Osteoblast (primary cell): Measurements from ENCODE around the gene XXYLT1. TPM values are rescaled to one million over a fixed set of nuclear protein-coding genes. Genes with fewer than 3 reads are reported as not detected.

Experiments used
- DNase-seq: peaks from one replicate; pipeline ENCODE4 v3.0.0; 2011; ENCODE audit warnings: low spot score, mixed read lengths; ENCODE audit not compliant: insufficient read length; ENCODE audit errors: missing footprints
- H2AFZ ChIP-seq: 2 replicates; pipeline ENCODE4 v1.6.0; 2011; ENCODE audit warnings: mild to moderate bottlenecking, low read length
- H3K27ac ChIP-seq: 2 replicates; pipeline ENCODE4 v1.5.1; 2011; ENCODE audit warnings: mild to moderate bottlenecking, low read depth, low read length, moderate library complexity
- H3K27me3 ChIP-seq: 2 replicates; pipeline ENCODE4 v1.6.0; 2012; ENCODE audit warnings: mild to moderate bottlenecking, control low read depth, inconsistent platforms, low read length, moderate library complexity; ENCODE audit not compliant: insufficient read depth
- H3K36me3 ChIP-seq: 2 replicates; pipeline ENCODE4 v1.5.1; 2011; ENCODE audit warnings: mild to moderate bottlenecking, low read length, control low read depth, moderate library complexity; ENCODE audit not compliant: insufficient read depth
- H3K4me1 ChIP-seq: 2 replicates; pipeline ENCODE4 v1.5.1; 2011; ENCODE audit warnings: mild to moderate bottlenecking, low read length, control low read depth, moderate library complexity; ENCODE audit not compliant: insufficient read depth
- H3K4me2 ChIP-seq: 2 replicates; pipeline ENCODE4 v1.6.0; 2011; ENCODE audit warnings: mild to moderate bottlenecking, low read length; ENCODE audit not compliant: insufficient read depth
- H3K4me3 ChIP-seq: fragments of 200-600 bp; sonication (generic); 3 replicates; pipeline ENCODE4 v1.5.1; 2012; ENCODE audit warnings: mild to moderate bottlenecking, low read length, inconsistent platforms; ENCODE audit not compliant: insufficient read depth
- H3K79me2 ChIP-seq: 2 replicates; pipeline ENCODE4 v1.6.0; 2012; ENCODE audit warnings: mild to moderate bottlenecking, low read length, control low read depth, inconsistent platforms; ENCODE audit not compliant: insufficient read depth
- H3K9me3 ChIP-seq: 2 replicates; pipeline ENCODE4 v1.5.1; 2011; ENCODE audit warnings: low read depth, low read length, control low read depth
- H4K20me1 ChIP-seq: 2 replicates; pipeline ENCODE4 v1.6.0; 2012; ENCODE audit warnings: mild to moderate bottlenecking, low read length, control low read depth; ENCODE audit not compliant: insufficient read depth
- CTCF ChIP-seq: IDR thresholded peaks from 2 replicates; pipeline ENCODE4 v1.5.1; 2011; ENCODE audit warnings: mild to moderate bottlenecking, low read depth, low read length, moderate library complexity; ENCODE audit errors: extremely low read depth
- total RNA-seq: library from RNA; depleted of rRNA; stranded (reverse); fragments of >200 nt; gene quantifications from 2 replicates; pipeline ENCODE4 v1.2.3, GENCODE V29; 2012

XXYLT1 gene
- total RNA-seq, 1 donor, result 28.2 TPM

DNA sequence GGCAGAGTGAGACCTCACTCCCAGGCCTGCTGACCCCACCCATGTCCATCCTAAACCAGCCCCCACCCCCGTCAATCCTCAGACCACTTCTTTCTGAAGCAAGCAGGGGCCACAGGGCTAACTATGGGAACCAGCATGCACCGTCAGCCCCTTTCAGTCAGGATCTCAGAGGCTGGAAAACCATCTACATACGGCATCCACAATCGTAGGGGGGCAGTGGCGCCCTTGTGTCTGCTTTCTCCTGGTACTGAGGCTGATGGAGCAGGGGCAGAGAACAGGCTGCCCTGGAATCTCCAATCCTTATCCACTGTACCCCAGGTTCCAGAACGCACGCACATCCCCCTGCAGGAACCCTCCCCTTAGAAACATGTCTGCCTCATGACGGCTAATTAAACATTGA, 56.6 kb downstream of the XXYLT1 start:
- Histone ChIP-seq H3K79me2 (peaks cover 5% of the 10 kb centered on the region), H3K9me3 (no peaks in the 10 kb centered on the region), H4K20me1 (no peaks in the 10 kb centered on the region), H3K27me3 (no peaks in the 10 kb centered on the region), H3K4me3 (no peak overlapping the region), H3K36me3 (no peaks in the 10 kb centered on the region), H3K4me2 (no peak overlapping the region), H2AFZ (no peak overlapping the region), H3K27ac (no peak overlapping the region), H3K4me1 (peaks cover 21% of the 10 kb centered on the region)
- no peak for DNase-seq
- TF ChIP-seq CTCF, result no peak

DNA sequence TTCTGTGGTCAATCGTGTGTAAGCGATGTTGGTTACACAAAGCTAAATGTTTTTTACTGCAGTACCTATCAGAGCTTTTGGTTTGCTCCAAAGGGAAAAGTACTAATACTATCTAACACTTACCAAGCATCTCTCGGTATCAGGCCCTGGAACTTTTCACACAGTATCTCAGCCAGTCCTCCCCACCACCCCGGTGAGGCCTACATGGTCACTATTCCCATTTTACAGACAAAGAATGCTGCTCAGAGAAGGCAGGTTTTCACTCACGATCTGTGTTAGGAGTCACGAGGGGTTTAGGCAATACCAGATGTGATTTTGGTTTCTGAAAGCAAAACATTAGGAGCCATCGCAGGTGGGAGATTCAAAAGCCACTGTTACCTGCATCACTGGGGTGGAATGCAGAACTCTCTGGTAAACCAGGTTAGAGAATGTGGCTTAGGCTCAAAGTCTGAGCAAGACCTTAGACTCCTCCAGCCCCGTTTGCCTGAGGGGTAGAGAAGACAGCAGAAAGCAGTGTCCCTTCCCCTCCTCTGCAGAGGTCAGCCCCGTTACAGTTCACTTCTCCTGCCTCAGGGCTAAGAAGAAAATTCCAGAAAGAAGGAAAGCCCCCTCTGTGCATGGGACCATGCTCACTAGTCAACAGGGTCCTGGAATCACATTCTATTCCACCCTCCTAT, 57.2 kb downstream of the XXYLT1 start:
- no peak overlapping the region for H3K27ac ChIP-seq
- H3K79me2 ChIP-seq, result peaks cover 9% of the 10 kb centered on the region
- no peaks in the 10 kb centered on the region for H4K20me1 ChIP-seq
- H3K36me3 ChIP-seq, result no peaks in the 10 kb centered on the region
- TF ChIP-seq CTCF, result no peak
- peaks cover 27% of the 10 kb centered on the region for H3K4me1 ChIP-seq
- H2AFZ ChIP-seq, result no peak overlapping the region
- H3K27me3 ChIP-seq, result no peaks in the 10 kb centered on the region
- H3K9me3 ChIP-seq, result no peaks in the 10 kb centered on the region
- no peak for DNase-seq
- no peak overlapping the region for H3K4me3 ChIP-seq
- H3K4me2 ChIP-seq, result no peak overlapping the region

GRCh38 chr3:195212749-195213375, 58.1 kb downstream of the XXYLT1 start:
- Histone ChIP-seq H3K4me2 (no peak overlapping the region), H3K9me3 (no peaks in the 10 kb centered on the region), H4K20me1 (no peaks in the 10 kb centered on the region), H3K27me3 (no peaks in the 10 kb centered on the region), H3K27ac (no peak overlapping the region), H3K4me1 (peaks cover 28% of the 10 kb centered on the region), H2AFZ (no peak overlapping the region), H3K36me3 (no peaks in the 10 kb centered on the region), H3K4me3 (no peak overlapping the region), H3K79me2 (peaks cover 16% of the 10 kb centered on the region)
- no peak for TF ChIP-seq CTCF
- DNase-seq, result no peak

GRCh38 chr3:195212033-195212748, 58.8 kb downstream of the XXYLT1 start:
- no peak for DNase-seq
- Histone ChIP-seq H4K20me1 (no peaks in the 10 kb centered on the region), H3K79me2 (peaks cover 20% of the 10 kb centered on the region), H3K4me1 (peaks cover 28% of the 10 kb centered on the region), H3K4me3 (no peak overlapping the region), H3K27ac (no peak overlapping the region), H3K9me3 (peaks cover under 1% of the 10 kb centered on the region), H2AFZ (no peak overlapping the region), H3K4me2 (no peak overlapping the region), H3K36me3 (no peaks in the 10 kb centered on the region), H3K27me3 (no peaks in the 10 kb centered on the region)
- no peak for TF ChIP-seq CTCF
